Activated CD4-positive, CD25-positive, alpha-beta regulatory T cell treated with anti-CD3 and anti-CD28 coated beads, Interleukin-2, amount 50 U/mL, for 16 hours (primary cell): Measurements from ENCODE around the gene NIN.
"Not testable (repeated sequence)": the region's sequence is repeated elsewhere in the genome, so short reads cannot be mapped to it uniquely, and the experiment has no call there.

Experiments
- DNase-seq: peaks from one replicate; pipeline ENCODE4 v3.0.0-alpha.2; 2020; ENCODE audit warnings: low read depth, low spot score

The NIN gene

GRCh38 chr14:50719911-50720759, 110.8 kb downstream of the NIN start:
- DNase-seq: no peak

GRCh38 chr14:50718949-50719348, 112.0 kb downstream of the NIN start:
- DNase-seq: no peak

- DNase-seq: no peak
Measured at GRCh38 chr14:50717811-50718210, 113.2 kb downstream of the NIN start.

- no peak for DNase-seq
Measured at GRCh38 chr14:50714450-50715073, 116.4 kb downstream of the NIN start.

GRCh38 chr14:50711043-50711442, 119.9 kb downstream of the NIN start:
- no peak for DNase-seq

GRCh38 chr14:50705026-50705593, 125.9 kb downstream of the NIN start:
- DNase-seq: no peak

- DNase-seq: no peak
Measured at GRCh38 chr14:50704454-50705010, 126.4 kb downstream of the NIN start.

- DNase-seq: no peak
Measured at GRCh38 chr14:50697659-50698290, 133.2 kb downstream of the NIN start.

- DNase-seq: not testable (repeated sequence)
Measured at GRCh38 chr14:50694260-50694659, 136.7 kb downstream of the NIN start.

GRCh38 chr14:50688875-50689274, 142.1 kb downstream of the NIN start:
- DNase-seq: no peak

- no peak for DNase-seq
Measured at GRCh38 chr14:50679674-50680073, 151.3 kb downstream of the NIN start.

GRCh38 chr14:50678163-50678562, 152.8 kb downstream of the NIN start:
- no peak for DNase-seq

- DNase-seq: no peak
Measured at GRCh38 chr14:50677527-50678063, 153.4 kb downstream of the NIN start.

- no peak for DNase-seq
Measured at GRCh38 chr14:50676814-50677516, 154.0 kb downstream of the NIN start.

- no peak for DNase-seq
Measured at GRCh38 chr14:50675597-50675996, 155.4 kb downstream of the NIN start.

GRCh38 chr14:50670866-50671256, 160.1 kb downstream of the NIN start:
- no peak for DNase-seq

- no peak for DNase-seq
Measured at GRCh38 chr14:50670196-50670865, 160.6 kb downstream of the NIN start.
